Kidney capillary endothelial cell (primary cell): Measurements from ENCODE around the gene ZFP36.
A peak's percentile ranks its signal among the peaks of the same experiment; 100 is the strongest.

Source experiments
- DNase-seq: peaks from one replicate; pipeline ENCODE4 v3.0.0-alpha.2; 2018; ENCODE audit warnings: low spot score

The ZFP36 gene

GRCh38 chr19:39419003-39419402 lies 12.4 kb downstream of the ZFP36 start:
- no peak for DNase-seq

- DNase-seq = no peak
Observed at GRCh38 chr19:39420769-39421168, 14.1 kb downstream of the ZFP36 start.

- DNase-seq = no peak
Observed at GRCh38 chr19:39422020-39422419, 15.4 kb downstream of the ZFP36 start.

GRCh38 chr19:39423258-39424086 lies 16.8 kb downstream of the ZFP36 start:
- no peak for DNase-seq

GRCh38 chr19:39424934-39425333 lies 18.3 kb downstream of the ZFP36 start:
- DNase-seq = no peak

- DNase-seq = no peak
Observed at GRCh38 chr19:39425744-39426143, 19.1 kb downstream of the ZFP36 start.

- no peak for DNase-seq
Observed at GRCh38 chr19:39426170-39426569, 19.5 kb downstream of the ZFP36 start.

- no peak for DNase-seq
Observed at GRCh38 chr19:39427707-39428106, 21.1 kb downstream of the ZFP36 start.

- DNase-seq = no peak
Observed at GRCh38 chr19:39428283-39429112, 21.9 kb downstream of the ZFP36 start.

GRCh38 chr19:39430675-39431593 lies 24.3 kb downstream of the ZFP36 start:
- DNase-seq = peak; percentile 95

- DNase-seq = no peak
Observed at GRCh38 chr19:39432677-39433025, 26.0 kb downstream of the ZFP36 start.

- no peak for DNase-seq
Observed at GRCh38 chr19:39433480-39434079, 26.9 kb downstream of the ZFP36 start.

GRCh38 chr19:39434123-39435076 lies 27.8 kb downstream of the ZFP36 start:
- no peak for DNase-seq

GRCh38 chr19:39435499-39436349 lies 29.1 kb downstream of the ZFP36 start, which contains the start of gene RPS16:
Gene RPS16 (minus strand): TSS chr19:39435949. CDS start chr19:39435895, 54 bp downstream.
- peak; percentile 98 for DNase-seq

- DNase-seq = no peak
Observed at GRCh38 chr19:39436350-39436716, 29.7 kb downstream of the ZFP36 start.

GRCh38 chr19:39438270-39438934 lies 31.8 kb downstream of the ZFP36 start:
- no peak for DNase-seq

GRCh38 chr19:39444598-39445195 lies 38.0 kb downstream of the ZFP36 start:
- no peak for DNase-seq
